ENCODE results near the gene MYO18A.

- TF ChIP-seq, protein P1, sequence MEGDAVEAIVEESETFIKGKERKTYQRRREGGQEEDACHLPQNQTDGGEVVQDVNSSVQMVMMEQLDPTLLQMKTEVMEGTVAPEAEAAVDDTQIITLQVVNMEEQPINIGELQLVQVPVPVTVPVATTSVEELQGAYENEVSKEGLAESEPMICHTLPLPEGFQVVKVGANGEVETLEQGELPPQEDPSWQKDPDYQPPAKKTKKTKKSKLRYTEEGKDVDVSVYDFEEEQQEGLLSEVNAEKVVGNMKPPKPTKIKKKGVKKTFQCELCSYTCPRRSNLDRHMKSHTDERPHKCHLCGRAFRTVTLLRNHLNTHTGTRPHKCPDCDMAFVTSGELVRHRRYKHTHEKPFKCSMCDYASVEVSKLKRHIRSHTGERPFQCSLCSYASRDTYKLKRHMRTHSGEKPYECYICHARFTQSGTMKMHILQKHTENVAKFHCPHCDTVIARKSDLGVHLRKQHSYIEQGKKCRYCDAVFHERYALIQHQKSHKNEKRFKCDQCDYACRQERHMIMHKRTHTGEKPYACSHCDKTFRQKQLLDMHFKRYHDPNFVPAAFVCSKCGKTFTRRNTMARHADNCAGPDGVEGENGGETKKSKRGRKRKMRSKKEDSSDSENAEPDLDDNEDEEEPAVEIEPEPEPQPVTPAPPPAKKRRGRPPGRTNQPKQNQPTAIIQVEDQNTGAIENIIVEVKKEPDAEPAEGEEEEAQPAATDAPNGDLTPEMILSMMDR (IDR thresholded peaks at IDR 0.05): no peak
- no peak for TF ChIP-seq POLR2A (IDR thresholded peaks at IDR 0.05)
Observed at GRCh38 chr17:29041571-29041970, 138.6 kb downstream of the MYO18A start.

All from prostate gland (tissue), 2 donors.